ENCODE results near the gene FBRSL1.

FBRSL1 gene

GRCh38 chr12:132497514-132498405, 7.8 kb downstream of the FBRSL1 start:
- no peak for DNase-seq (ENCODE audit: low read depth in 2 of 2)

GRCh38 chr12:132498931-132499330, 9.0 kb downstream of the FBRSL1 start:
- no peak for DNase-seq (ENCODE audit: low read depth in 2 of 2)

- DNase-seq (ENCODE audit: low read depth in 2 of 2), result no peak
Measured at GRCh38 chr12:132500142-132500855, 10.3 kb downstream of the FBRSL1 start.

- no peak for DNase-seq (ENCODE audit: low read depth in 2 of 2)
Measured at GRCh38 chr12:132500856-132501180, 10.9 kb downstream of the FBRSL1 start.

- DNase-seq (ENCODE audit: low read depth in 2 of 2), result no peak
Measured at GRCh38 chr12:132501204-132501940, 11.4 kb downstream of the FBRSL1 start.

GRCh38 chr12:132502149-132502881, 12.4 kb downstream of the FBRSL1 start:
- no peak for DNase-seq (ENCODE audit: low read depth in 2 of 2)

- DNase-seq (ENCODE audit: low read depth in 2 of 2), result no peak
Measured at GRCh38 chr12:132502882-132503193, 12.9 kb downstream of the FBRSL1 start.

- DNase-seq (ENCODE audit: low read depth in 2 of 2), result no peak
Measured at GRCh38 chr12:132503618-132504204, 13.8 kb downstream of the FBRSL1 start.

GRCh38 chr12:132505105-132505851, 15.3 kb downstream of the FBRSL1 start:
- no peak for DNase-seq (ENCODE audit: low read depth in 2 of 2)

- DNase-seq (ENCODE audit: low read depth in 2 of 2), result no peak
Measured at GRCh38 chr12:132505852-132506219, 15.9 kb downstream of the FBRSL1 start.

- peak; percentile 14 to 34 for DNase-seq (ENCODE audit: low read depth in 2 of 2)
Measured at GRCh38 chr12:132506328-132507160, 16.6 kb downstream of the FBRSL1 start.

GRCh38 chr12:132507161-132507538, 17.2 kb downstream of the FBRSL1 start:
- DNase-seq (ENCODE audit: low read depth in 2 of 2), result no peak

GRCh38 chr12:132507656-132508490, 17.9 kb downstream of the FBRSL1 start:
- DNase-seq (ENCODE audit: low read depth in 2 of 2), result no peak

- DNase-seq (ENCODE audit: low read depth in 2 of 2), result no peak
Measured at GRCh38 chr12:132508491-132508740, 18.5 kb downstream of the FBRSL1 start.

GRCh38 chr12:132508860-132509732, 19.1 kb downstream of the FBRSL1 start:
- no peak for DNase-seq (ENCODE audit: low read depth in 2 of 2)

- DNase-seq (ENCODE audit: low read depth in 2 of 2), result no peak
Measured at GRCh38 chr12:132510111-132510724, 20.3 kb downstream of the FBRSL1 start.

GRCh38 chr12:132510746-132511477, 21.0 kb downstream of the FBRSL1 start:
- DNase-seq (ENCODE audit: low read depth in 2 of 2), result no peak

Measured in fibroblast of skin of left biceps (primary cell).